Liver (tissue), 9 donors: ENCODE results near the gene BPIFB4. TPM values are rescaled to one million over a fixed set of nuclear protein-coding genes. Genes with fewer than 3 reads are reported as not detected.

ENCODE experiments used
- DNase-seq: peaks from one replicate; pipeline ENCODE4 v3.0.0-alpha.2; 2017; ENCODE audit warnings: low spot score
- H3K27ac ChIP-seq, 2 donors: one replicate each; pipeline ENCODE4 v1.7.0; 2013; ENCODE audit warnings: inconsistent platforms in 2 of 2, low read length in 2 of 2, control low read depth in 1 of 2, low read depth in 1 of 2, mild to moderate bottlenecking in 1 of 2
- H3K27me3 ChIP-seq, 4 donors: one replicate each; pipeline versions ENCODE4 v1.6.1 to v1.7.0; 2013; ENCODE audit warnings: low read length in 3 of 4, inconsistent platforms in 1 of 4, mild to moderate bottlenecking in 1 of 4, moderate library complexity in 1 of 4; ENCODE audit not compliant: control insufficient read depth in 4 of 4, insufficient read depth in 4 of 4
- H3K36me3 ChIP-seq, 4 donors: one replicate each; pipeline versions ENCODE4 v1.6.1 to v1.7.0; 2013; ENCODE audit warnings: low read length in 3 of 4, mild to moderate bottlenecking in 3 of 4, low read depth in 1 of 4, moderate library complexity in 1 of 4; ENCODE audit not compliant: control insufficient read depth in 4 of 4, insufficient read depth in 3 of 4
- H3K4me1 ChIP-seq, 4 donors: one replicate each; pipeline versions ENCODE4 v1.6.1 to v1.7.0; 2013; ENCODE audit warnings: low read length in 3 of 4, mild to moderate bottlenecking in 3 of 4, moderate library complexity in 1 of 4; ENCODE audit not compliant: control insufficient read depth in 4 of 4, insufficient read depth in 4 of 4
- H3K4me3 ChIP-seq, 3 donors: one replicate each; pipeline versions ENCODE4 v1.6.1 to v1.7.0; 2013; ENCODE audit warnings: low read length in 3 of 3, control low read depth in 1 of 3, low read depth in 1 of 3, mild to moderate bottlenecking in 1 of 3
- H3K9ac ChIP-seq, 2 donors: one replicate each; pipeline ENCODE4 v1.7.0; 2013; ENCODE audit warnings: low read length in 2 of 2, mild to moderate bottlenecking in 2 of 2, moderate library complexity in 2 of 2, control low read depth in 1 of 2, low read depth in 1 of 2
- H3K9me3 ChIP-seq, 4 donors: one replicate each; pipeline versions ENCODE4 v1.6.1 to v1.7.0; 2013; ENCODE audit warnings: low read length in 3 of 4; ENCODE audit not compliant: control insufficient read depth in 4 of 4
- ATF3 ChIP-seq: IDR thresholded peaks from 2 replicates; pipeline ENCODE4 v1.6.1; 2016; ENCODE audit warnings: antibody characterized with exemption
- CTCF ChIP-seq: fragments of 150-350 bp; IDR thresholded peaks from 2 replicates; pipeline ENCODE4 v1.5.1; 2017; ENCODE audit warnings: improper control_type of control experiment, low read depth, low read length; ENCODE audit not compliant: missing input control
- EGR1 ChIP-seq, 2 donors: IDR thresholded peaks; 2 replicates each; pipeline ENCODE4 v1.6.1; 2016 to 2018; ENCODE audit warnings: antibody characterized with exemption in 2 of 2, low read depth in 2 of 2
- FOXA1 ChIP-seq: IDR thresholded peaks from 2 replicates; pipeline ENCODE4 v1.6.1; 2016; ENCODE audit warnings: antibody characterized with exemption
- FOXA2 ChIP-seq: IDR thresholded peaks from 2 replicates; pipeline ENCODE4 v1.6.1; 2016; ENCODE audit warnings: antibody characterized with exemption
- GABPA ChIP-seq, 2 donors: IDR thresholded peaks in 1 of 2; conservative IDR thresholded peaks in 1 of 2; 2 replicates each; pipeline ENCODE4 v1.6.1; 2016; ENCODE audit warnings: antibody characterized with exemption in 2 of 2, mild to moderate bottlenecking in 1 of 2, moderate library complexity in 1 of 2
- HNF4A ChIP-seq, 2 donors: conservative IDR thresholded peaks; 2 replicates each; pipeline ENCODE4 v1.6.1; 2016; ENCODE audit warnings: antibody characterized with exemption in 2 of 2, mild to moderate bottlenecking in 2 of 2
- HNF4G ChIP-seq: IDR thresholded peaks from 2 replicates; pipeline ENCODE4 v1.6.1; 2016; ENCODE audit warnings: antibody characterized with exemption
- JUND ChIP-seq, 2 donors: IDR thresholded peaks; 2 replicates each; pipeline ENCODE4 v1.6.1; 2016; ENCODE audit warnings: antibody characterized with exemption in 2 of 2
- MAX ChIP-seq: IDR thresholded peaks from 2 replicates; pipeline ENCODE4 v1.6.1; 2016; ENCODE audit warnings: antibody characterized with exemption
- NR2F2 ChIP-seq: IDR thresholded peaks from 2 replicates; pipeline ENCODE4 v1.6.1; 2016; ENCODE audit warnings: antibody characterized with exemption
- RAD21 ChIP-seq, 2 donors: IDR thresholded peaks; 2 replicates each; pipeline ENCODE4 v1.6.1; 2016; ENCODE audit warnings: antibody characterized with exemption in 2 of 2, mild to moderate bottlenecking in 2 of 2
- REST ChIP-seq: IDR thresholded peaks from 2 replicates; pipeline ENCODE4 v1.6.1; 2016; ENCODE audit warnings: antibody characterized with exemption, mild to moderate bottlenecking
- RXRA ChIP-seq, 2 donors: IDR thresholded peaks; 2 replicates each; pipeline ENCODE4 v1.6.1; 2017 to 2018; ENCODE audit warnings: antibody characterized with exemption in 2 of 2, mild to moderate bottlenecking in 1 of 2
- SP1 ChIP-seq: IDR thresholded peaks from 2 replicates; pipeline ENCODE4 v1.6.1; 2018; ENCODE audit warnings: antibody characterized with exemption, mild to moderate bottlenecking
- TAF1 ChIP-seq: conservative IDR thresholded peaks from 2 replicates; pipeline ENCODE4 v1.6.1; 2016; ENCODE audit warnings: antibody characterized with exemption, mild to moderate bottlenecking
- YY1 ChIP-seq: IDR thresholded peaks from 2 replicates; pipeline ENCODE4 v1.6.1; 2016; ENCODE audit warnings: antibody characterized with exemption, mild to moderate bottlenecking
- ZBTB33 ChIP-seq: IDR thresholded peaks from 2 replicates; pipeline ENCODE4 v1.6.1; 2016; ENCODE audit warnings: antibody characterized with exemption
- whole genome bisulfite sequencing: extraction: QIAGEN DNeasy Blood & Tissue Kit; methylation state at CpG from one replicate; pipeline ENCODE4 v1.1.7; 2013; 5-methylcytosine and 5-hydroxymethylcytosine counted together
- polyA plus RNA-seq, 2 donors: library from polyadenylated mRNA; stranded (reverse) in 1 of 2; unstranded in 1 of 2; fragments of 200-250 nt in 1 of 2; fragments of >200 nt in 1 of 2; fragmentation: Nextera tagmentation in 1 of 2; extraction: Ambion mirVana in 1 of 2; gene quantifications; one replicate each; pipeline versions ENCODE4 v1.2.1 to v1.2.3, GENCODE V29; 2013 to 2015
- total RNA-seq, 2 donors: library from RNA; depleted of rRNA; stranded (reverse); fragments of >200 nt; gene quantifications; one replicate each; pipeline ENCODE4 v1.2.3, GENCODE V29; 2014
- donor health status: healthy.
- donor health status: healthy.
- donor health status: healthy.
- donor health status: healthy.
- donor health status: healthy.

Gene BPIFB4
- total and polyA plus RNA-seq, 4 donors, result 0.16 TPM; not detected in 3

GRCh38 chr20:33062105-33062824 lies 17.2 kb upstream of the BPIFB4 start (continued):
- TF ChIP-seq GABPA (IDR thresholded peaks at IDR 0.05 in 1 of 2, conservative IDR thresholded peaks at IDR 0.05 in 1 of 2), result no peak
- TF ChIP-seq ATF3, result no peak
- no peak for TF ChIP-seq TAF1
- no peak for TF ChIP-seq EGR1 (IDR thresholded peaks at IDR 0.05; ENCODE audit: low read depth in 2 of 2)

GRCh38 chr20:33062825-33063149 lies 16.7 kb upstream of the BPIFB4 start:
- Histone ChIP-seq H3K27me3 (no peaks in the 10 kb centered on the region), H3K9me3 (no peaks in the 10 kb centered on the region), H3K9ac (no peak overlapping the region), H3K27ac (no peak overlapping the region), H3K36me3 (no peaks in the 10 kb centered on the region), H3K4me3 (no peak overlapping the region), H3K4me1 (no peaks in the 10 kb centered on the region)
- TF ChIP-seq YY1, result no peak
- no peak for TF ChIP-seq TAF1
- TF ChIP-seq REST, result no peak
- no peak for TF ChIP-seq JUND (IDR thresholded peaks at IDR 0.05)
- no peak for TF ChIP-seq MAX
- no peak for TF ChIP-seq SP1
- no peak for TF ChIP-seq ZBTB33
- TF ChIP-seq HNF4A (conservative IDR thresholded peaks at IDR 0.05), result no peak
- no peak for TF ChIP-seq RAD21 (IDR thresholded peaks at IDR 0.05)
- no peak for TF ChIP-seq ATF3
- no peak for TF ChIP-seq EGR1 (IDR thresholded peaks at IDR 0.05; ENCODE audit: low read depth in 2 of 2)
- no peak for TF ChIP-seq GABPA (IDR thresholded peaks at IDR 0.05 in 1 of 2, conservative IDR thresholded peaks at IDR 0.05 in 1 of 2)
- TF ChIP-seq FOXA1, result no peak
- no peak for TF ChIP-seq FOXA2
- TF ChIP-seq HNF4G, result no peak
- TF ChIP-seq RXRA (IDR thresholded peaks at IDR 0.05), result no peak
- TF ChIP-seq NR2F2, result no peak
- TF ChIP-seq CTCF, result no peak
- no peak for DNase-seq
- WGBS, result 83% methylated on average over 1 of the region's 1 CpG
